Stimulated activated CD4-positive, alpha-beta T cell treated with anti-CD3 and anti-CD28 coated beads, Interleukin-4, amount 100 ng/mL, for 24 hours (primary cell): ENCODE results near the gene LIMA1.

Experiments used
- DNase-seq: peaks from one replicate; pipeline ENCODE4 v3.0.0-alpha.2; 2020

Gene LIMA1

DNA sequence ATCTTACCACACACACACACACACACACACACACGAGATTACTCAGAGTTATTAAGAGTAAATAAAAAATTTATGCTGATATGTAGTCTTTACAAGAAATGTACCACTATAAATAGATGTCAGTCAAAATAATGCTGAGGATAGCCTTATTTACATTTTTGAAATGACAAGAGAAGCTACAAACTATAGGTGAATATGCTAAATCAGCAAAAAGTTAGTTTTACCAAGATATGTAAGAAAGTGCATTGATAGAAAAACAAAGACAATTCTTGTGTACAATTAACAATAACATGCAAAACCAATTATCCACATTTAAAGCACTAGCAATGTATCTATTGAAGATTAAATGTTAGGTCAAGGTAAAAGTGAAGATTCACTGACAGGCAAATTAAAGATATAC, 69.3 kb downstream of the LIMA1 start:
- no peak for DNase-seq

DNA sequence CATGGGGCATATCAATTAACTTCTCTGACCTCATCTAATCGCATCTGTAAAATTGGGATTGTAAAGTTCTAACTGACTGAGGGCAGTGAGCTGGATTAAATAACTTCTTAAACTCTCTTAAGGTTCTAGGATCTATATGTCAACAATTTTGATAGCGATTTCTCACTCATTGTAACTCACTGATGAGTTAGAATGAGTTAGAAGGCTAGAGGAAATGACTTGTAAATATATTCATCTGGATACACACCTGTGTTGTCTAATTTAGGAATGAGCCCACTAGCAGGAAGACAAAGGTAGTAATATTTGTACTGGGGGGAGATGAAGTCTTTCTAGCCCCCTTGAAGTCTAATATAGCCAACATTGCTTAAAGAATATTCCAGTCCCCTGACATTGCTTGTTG, 69.9 kb downstream of the LIMA1 start:
- no peak for DNase-seq

DNA sequence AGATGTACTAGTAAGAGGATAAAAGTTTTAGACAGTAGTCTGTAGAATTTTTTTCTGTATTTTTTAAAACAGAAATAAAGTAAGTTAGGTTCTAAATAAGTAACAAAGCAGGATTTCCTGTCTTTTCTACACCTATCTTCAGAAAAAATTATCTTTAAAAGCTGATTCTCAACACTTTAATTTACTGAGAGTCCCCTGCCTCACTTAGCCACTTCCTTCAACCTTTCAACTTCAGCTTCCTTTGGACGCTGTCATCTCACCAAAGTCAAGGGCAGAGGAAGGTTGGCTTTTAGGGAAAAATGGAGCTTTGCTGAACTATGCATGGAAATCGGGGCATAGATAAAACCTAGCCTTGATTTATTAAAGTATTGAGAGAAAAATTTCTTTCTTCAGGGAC, 71.3 kb downstream of the LIMA1 start:
- DNase-seq, result no peak

DNA sequence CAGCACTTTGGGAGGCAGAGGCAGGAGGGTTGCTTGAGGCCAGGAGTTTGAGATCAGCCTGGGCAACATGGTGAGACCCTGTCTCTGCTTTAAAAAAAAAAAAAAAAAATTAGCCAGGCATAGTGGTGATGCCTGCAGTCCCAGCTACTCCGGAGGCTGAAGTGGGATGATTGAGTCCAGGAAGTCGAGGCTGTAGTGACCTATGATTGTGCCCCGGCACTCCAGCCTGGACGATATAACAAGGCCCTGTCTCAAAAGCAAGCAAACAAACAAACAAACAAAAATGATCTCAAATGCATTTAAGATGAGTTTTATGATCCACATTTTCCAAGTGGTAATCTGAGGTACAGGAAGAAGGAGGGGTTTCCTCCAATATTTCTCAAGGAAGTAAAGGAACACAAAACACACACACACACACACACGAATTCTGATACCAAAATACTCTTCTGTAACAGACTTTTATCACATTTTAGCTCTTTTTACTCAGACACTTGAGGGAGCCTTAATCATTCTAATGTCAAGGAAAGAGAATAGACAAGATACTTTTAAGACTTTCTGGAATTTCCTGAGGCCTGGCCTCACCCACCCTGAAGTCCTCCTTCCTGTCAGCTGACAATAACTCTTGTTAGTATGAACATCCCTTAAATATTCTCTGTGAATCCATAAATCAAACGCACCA, 71.8 kb downstream of the LIMA1 start:
- DNase-seq, result peak; percentile 14

DNA sequence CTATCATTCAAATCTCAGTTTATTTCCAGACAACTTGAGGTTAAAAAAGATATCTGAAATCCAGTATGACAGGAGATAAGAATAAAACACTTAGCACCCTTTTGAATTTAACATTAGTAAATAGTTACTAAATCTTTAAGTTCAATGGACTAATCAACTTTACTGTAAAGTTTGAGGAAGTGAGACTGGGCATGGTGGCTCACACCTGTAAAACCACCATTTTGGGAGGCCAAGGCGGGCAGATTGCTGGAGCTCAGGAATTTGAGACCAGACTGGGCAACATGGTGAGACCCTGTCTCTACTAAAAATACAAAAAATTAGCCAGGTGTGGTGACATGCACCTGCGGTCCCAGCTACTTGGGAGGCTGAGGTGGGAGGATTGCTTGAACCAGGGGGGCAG, 75.9 kb downstream of the LIMA1 start:
- no peak for DNase-seq

DNA sequence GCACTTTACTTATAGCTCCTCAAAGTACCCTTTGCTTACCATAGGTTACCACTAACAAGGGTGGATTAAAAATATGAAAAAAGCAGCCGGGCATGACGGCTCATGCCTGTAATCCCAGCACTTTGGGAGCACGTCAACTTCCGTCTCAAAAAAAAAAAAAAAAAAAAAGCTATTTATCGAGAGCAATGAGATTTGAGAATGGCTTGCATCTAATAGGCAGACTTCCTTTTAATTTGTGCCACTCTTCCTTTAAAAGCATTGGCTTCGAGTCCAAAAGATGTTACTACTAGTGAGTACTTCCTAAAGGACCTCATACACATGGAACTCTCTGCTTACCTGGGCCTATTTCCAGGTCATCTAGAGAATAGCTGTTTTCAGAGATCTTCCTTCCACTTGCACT, 77.7 kb downstream of the LIMA1 start:
- no peak for DNase-seq

DNA sequence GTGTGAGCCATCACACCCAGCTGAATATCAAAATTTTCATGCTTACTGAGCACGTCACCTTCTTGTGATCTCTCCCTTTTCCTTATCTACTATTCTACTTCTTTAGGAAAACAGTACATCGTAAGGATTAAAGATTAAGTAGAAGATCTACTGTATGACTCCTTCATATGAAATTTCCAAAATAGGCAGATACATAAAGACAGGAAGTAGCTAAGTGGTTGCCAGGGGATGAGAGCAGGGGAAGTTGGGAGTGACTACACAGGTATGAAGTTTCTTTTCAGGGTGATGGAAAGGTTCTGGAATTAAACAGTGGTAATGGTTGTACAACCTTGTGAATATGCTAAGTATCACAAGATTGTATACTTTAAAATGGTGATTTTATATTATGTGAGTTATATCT, 79.6 kb downstream of the LIMA1 start:
- DNase-seq, result no peak

DNA sequence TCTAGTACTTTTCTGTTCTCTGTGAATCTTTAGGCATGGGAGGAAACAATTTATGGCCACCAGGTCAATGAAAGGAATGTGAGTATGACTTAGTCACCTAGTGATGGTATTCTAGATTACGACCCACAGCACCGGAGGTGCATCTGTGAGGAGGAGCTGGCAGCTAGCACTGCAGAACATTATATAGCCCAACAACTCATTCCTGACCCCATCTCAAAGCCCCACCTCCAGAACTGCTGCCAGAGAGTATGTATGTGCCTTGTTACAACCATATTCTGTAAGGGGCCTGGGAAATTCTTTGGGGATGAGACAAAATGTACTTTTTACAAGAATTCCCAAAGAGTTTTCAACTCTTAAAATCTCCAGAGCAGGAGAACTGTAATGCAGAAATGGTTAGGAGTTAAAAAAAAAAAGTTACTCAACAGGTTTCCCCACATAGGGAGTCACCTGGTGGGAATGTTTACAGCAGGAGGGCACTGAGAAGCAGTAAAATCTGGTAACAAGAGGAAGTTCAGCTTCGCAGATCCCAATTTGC, 81.3 kb downstream of the LIMA1 start:
- no peak for DNase-seq

DNA sequence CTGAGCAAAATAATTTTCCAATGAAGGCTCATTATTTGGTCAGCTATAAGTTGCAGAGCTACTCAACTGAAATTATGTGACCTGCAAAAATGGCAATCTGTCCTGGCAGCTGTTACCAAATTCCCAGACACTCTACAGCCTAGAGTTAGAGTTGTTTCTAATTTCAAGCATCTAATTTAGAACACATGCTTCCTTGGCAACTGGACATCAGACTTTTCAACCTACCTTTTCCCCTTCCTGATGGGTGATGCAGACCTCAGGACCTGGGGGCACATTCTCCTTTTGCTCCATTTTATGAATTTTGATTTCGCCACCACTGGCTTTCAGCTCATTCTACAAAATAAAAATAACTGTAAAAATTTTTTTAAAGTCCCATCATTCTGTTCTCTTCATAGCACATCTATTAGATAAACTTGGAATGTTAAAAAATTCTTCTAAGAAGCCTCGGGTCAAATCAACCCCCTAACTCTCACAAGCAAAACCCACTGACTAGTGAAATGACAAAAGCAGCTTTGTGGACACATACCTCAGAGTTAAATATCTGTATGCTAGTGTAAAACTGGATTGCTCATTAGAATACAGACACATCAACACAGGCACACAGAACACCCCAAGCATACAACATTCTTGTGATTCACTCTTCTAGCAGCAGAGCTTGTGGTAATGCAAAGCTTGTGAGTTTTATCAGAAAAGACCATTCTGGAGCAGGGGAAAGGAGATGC, 82.6 kb downstream of the LIMA1 start:
- DNase-seq, result no peak

DNA sequence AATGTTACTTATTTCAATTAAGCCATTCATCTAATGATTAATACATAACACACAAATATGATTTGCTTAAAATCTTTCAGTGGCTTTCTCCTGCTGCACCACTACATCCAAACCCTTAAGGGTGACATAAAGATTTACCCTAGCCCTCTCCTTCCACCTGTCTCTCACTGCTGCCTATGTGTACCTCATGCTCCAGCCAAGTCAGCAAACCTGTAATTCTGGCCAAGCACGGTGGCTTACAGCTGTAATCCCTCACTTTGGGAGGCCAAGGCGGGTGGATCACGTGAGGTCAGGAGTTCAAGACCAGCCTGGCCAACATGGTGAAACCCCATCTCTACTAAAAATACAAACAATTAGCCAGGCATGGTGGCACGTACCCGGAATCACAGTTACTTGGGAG, 84.5 kb downstream of the LIMA1 start:
- DNase-seq, result no peak

DNA sequence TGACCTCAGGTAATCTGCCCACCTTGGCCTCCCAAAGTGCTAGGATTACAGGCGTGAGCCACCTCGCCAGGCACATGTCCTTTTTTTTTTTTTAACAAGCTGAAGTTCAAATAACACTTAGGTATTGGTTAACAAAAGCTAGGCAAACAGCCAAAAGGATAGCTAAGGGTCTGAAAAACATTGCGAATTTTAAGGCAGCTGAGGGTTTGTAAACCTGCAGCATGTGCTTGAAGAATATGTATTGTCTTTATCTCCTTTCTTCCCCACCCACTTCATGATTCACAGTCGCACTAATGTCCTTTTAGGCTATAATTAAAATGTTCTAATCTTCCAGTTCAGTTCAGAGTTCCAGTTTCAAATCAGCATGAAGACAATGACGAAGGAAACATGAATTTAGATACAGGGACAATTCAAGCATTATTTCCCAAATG, 86.0 kb downstream of the LIMA1 start:
- no peak for DNase-seq

DNA sequence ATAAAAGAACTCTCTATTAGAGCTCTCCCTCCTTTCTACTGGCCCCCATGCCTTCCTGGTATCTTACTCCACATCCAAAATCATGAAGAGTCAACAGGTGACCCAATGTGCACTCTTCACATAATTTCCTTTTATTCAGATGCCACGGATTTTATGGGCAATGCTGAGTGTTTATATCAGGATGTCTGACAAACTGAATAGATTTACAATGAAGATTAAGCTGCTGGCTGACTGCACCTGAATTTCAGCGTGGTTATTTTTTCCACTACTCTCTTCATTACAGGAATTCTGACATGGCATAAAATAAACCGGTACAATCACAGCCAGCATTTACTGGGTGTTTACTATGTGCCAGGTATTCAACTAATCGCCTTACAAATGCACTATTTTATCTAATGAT, 86.8 kb downstream of the LIMA1 start:
- no peak for DNase-seq

DNA sequence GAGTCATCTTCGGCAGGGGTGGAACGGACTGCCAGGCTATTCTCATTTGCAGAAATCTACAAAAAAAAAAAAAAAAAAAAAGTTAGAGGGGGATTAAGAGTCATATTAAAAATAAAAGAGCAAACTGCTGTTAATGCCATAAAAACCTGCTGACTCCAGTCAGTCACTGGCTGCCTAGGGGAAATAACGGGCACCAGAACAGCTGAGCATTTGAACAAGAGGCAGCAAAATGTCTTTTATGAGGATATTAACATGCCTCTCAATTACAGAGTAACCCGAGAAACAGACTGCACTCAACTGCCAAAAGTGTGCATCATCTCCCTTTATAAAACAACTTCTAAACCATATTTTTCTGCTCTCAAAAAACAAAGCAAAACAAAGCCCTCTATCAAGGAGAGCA, 87.5 kb downstream of the LIMA1 start:
- no peak for DNase-seq

DNA sequence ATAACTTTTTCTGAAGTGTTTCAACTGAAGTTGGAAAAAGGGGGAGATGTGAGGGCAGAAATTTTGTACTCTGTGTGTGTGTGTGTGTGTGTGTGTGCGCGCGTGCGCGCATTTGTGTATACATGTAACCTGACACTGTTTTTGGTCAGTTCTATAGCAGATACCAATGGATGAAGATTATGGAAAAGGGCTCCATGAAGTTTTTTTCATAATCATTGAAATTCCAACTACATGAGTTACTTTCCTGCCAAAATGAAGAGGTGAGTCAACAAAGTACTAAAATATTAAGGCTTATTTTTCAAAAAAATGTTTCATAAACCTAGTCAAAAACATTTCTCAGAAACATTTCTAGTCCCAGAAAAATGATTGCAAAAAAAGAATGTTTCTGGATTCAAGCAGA, 90.4 kb downstream of the LIMA1 start:
- no peak for DNase-seq

DNA sequence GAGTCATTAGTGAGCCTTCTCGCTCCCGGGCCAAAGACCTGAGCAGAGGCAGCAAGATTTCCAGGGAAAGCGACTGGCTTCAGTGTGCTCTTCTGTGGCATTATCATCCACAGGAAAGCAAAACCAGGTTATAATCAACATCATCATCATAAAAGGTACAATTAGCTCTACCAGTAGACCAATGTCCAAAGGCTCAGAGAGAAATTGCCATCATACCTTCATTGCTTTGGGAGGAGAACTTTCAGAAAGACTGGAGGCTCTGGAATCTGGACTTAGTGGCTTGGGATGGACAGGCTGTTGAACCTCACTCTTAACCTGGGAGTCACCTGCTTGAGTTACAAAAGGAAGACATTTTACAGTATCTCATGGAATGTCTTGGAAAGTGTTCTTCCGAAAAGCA, 91.1 kb downstream of the LIMA1 start:
- DNase-seq, result no peak

DNA sequence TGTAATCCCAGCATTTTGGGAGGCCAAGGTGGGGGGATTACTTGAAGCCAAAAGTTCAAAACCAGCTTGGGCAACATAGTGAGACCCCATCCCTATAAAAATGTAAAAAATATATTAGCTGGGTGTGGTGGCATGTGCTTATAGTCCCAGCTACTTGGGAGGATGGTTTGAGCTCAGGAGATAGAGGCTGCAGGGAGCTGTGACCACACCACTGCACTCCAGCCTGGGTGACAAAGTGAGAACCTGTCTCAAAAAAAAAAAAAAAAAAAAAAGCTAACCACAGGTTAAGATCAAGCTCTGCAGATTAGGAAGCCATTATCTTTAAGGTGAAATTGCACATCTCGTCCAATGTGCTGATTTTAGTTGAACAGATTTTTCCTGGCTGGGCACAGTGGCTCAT, 92.5 kb downstream of the LIMA1 start:
- DNase-seq, result no peak

DNA sequence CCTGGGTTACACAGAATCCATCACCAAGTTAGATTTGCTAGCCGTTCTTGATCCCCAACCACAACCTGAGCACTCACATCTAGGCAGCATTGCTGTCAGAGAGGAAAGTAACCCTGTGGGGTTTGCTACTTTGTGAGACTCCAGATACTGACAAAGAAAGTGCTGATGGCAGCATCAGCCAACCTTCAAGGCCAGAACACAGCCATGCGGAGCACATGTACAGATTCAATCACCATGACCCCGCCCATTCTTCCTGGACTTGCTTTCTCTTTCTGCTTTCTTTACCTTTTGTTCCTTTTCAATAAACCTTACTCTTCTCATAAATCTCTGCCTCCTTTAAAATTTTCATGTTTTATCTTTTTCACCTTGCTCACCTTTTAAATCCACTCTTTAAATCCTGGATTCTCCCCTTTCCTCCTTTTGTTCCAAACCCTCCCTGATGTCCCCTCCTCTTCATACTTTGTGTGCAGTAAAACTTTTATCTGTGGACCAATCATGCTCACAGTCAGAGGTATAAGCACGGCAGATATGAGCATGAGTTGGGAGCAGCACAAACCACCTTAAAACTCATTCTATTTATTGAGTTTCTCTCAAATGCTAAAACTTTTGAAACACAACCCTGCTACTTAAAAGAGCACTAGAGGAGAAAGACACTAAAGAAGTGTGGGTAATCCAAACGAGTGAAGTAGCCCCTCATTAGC, 94.3 kb downstream of the LIMA1 start:
- DNase-seq, result peak; percentile 28

DNA sequence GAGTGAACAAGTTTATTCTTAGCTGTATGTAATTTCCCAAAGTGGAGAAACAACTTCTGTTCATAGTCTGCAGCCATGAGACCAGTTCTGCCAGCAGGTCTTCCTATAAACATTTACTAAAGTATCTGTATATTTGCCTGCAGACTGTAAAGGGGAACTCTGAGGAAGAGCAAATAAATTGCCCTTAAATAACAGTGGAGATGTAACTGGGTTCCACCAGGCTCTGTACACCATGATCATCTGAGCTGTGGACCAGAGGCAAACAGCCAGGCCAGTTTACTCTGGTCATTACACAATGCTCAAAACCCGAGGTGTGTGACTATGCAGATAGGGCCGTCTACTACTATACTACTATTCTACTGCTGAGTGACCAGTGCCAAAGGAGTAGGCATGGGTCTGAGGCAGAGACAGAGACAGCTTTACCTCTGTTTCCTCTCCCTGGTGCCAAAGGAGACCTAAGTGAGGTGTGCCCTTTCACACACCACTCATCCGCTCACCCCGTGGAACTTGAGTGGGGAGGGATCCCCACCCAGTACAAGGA, 95.0 kb downstream of the LIMA1 start:
- no peak for DNase-seq

DNA sequence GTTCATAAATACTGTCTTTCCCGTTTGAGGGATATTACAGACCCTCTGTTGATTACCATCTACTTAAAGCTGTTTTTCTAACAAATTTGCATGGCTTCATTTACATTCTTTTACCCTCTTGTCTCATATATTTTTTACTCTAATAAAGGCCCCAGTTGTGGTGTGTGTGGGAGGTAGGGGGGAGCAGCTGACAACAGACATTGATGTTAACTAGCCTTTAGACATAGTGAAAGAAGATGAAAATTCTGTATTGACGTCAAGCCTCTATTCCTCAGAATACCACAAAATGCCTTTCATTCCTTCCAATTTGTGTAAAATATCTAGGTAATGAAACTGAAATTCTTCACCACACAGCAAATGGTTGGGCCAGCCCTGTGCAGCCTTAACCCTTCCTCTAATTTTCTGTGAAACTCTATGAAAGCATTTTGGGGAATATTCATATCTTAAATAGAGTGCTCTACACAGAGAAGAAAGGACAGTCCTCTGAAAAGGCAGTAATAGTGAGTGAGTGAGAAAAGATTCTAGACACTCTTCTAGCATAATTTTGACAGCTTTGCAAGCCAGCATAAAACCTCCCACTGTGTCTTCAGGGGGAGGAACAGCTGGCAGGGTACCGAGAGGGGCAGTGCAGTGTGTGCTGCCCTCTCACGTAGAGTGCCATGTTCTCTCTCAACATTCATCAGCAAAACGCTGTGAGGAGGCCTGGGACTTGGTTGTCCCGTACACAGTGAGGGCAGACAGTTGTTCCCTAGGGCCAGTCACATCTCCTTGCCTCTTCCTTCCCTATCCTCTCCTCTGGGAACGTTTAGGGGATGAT, 96.0 kb downstream of the LIMA1 start:
- DNase-seq, result peak; percentile 55

DNA sequence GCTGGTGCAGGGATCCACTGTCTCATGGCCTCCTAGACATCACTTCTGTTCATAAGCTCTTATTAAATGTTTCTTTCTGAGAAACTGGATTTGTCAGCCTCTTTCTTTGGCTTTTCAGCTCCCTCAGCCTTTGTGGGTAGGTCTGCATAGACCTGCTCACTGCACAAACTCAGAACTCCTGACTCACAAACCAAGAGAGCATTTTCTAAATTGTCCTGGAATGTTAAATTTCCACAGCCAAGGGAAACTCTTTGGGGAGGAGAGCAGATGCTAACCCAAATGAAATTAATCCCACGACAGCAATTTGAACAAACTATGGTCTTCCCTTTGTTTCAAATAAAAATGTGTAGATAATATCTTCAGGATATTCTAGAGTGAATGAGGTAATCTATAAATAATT, 96.6 kb downstream of the LIMA1 start:
- no peak for DNase-seq

DNA sequence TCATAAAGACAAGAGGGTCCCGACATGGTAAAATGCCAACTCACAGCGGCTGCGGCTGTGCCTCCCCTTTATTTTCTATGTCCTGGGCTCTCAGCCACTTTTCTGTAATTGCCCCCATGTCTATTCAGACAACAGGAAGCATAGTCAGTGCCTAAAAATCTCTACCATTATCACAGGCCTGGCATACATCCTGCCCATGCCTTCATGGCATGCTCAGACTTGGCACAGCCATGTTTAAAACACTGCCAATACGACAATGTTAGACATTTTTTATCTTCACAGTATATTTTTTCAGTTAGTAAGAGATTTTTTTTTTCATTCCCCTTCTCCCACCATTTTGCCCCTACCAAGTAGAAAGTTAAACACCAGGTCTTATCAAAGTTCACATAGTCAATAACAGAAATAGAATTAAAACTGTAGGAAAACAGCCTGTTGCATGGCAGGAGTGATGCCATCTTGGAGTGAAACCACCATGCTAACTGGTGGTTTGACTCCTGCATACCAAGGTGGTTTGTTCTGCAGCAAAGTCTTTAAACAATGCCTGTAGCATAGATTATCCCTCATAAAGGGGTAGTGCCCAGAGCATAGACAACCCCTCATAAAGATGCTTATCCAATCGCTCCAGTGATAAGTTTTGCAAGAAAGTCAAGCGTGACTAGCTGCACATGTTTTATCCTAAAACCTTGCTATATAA, 97.2 kb downstream of the LIMA1 start:
- DNase-seq, result no peak

DNA sequence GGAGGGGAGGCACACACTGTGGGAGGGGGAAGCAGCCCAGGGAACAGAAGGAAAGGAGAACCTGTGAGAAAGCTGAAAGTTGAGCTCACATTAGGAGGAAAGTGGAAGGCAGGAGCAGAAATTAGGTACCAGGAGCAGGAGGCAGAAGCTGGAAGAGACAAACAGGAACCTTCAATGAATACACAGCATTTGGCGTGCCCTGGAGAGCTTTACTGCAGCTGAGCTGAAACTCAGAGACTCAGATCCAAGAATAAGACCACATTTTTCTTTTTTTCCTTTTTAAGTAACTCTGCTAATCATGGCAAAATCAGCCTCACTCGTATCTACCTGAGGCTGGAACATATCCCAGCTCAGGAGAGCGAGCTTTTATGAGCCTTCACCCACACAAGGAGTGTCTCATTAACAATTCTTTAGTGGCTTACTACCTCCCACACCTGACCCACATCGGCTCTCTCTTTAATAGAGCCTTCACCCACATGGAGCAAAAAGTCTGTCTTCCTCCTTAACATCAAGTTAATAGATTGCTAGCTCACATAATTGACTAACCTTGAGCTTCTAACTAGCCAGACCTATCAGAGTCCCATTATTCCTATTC, 97.9 kb downstream of the LIMA1 start:
- no peak for DNase-seq
